ENCODE data around the gene PARD3B. TPM values are rescaled to one million over a fixed set of nuclear protein-coding genes. Genes with fewer than 3 reads are reported as not detected.

The PARD3B gene
- total and polyA plus RNA-seq, 2 of the 4 experiments (the other 2 are of a cell fraction): 3.3 to 15.6 TPM

DNA sequence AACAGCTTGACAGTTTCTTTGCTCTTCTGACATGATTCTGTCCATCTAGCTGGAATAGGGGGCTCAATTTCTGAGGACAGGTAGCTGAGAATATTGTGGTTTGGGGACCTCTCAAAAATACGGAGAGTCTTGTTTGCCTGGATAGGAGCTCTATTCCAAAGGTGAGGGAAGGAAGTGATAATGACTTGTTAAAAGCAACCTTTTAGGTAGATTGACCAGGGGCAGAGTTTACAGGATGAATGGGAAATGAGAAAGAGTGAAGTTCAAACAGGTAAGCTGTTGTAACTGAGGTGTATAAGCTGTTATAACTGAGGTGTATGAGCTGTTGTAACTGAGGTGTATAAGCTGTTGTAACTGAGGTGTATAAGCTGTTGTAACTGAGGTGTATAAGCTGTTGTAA is 25.1 kb downstream of the PARD3B start:
- Histone ChIP-seq H2AK9ac (replicated peaks; ENCODE audit: low read depth, low read length, poor library complexity) (no peak overlapping the region), H4K20me1 (ENCODE audit: insufficient read depth, low read length) (peaks cover 28% of the 10 kb centered on the region), H3K56ac (ENCODE audit: extremely low read depth, insufficient read depth, low read length) (no peak overlapping the region), H4K8ac (ENCODE audit: low read depth in 2 of 2, low read length in 2 of 2) (no peak overlapping the region), H3K4me1 (ENCODE audit: control insufficient read depth, insufficient read depth, low read length) (peaks cover 3% of the 10 kb centered on the region; the same call in 1 of the 2 replicates), H3K18ac (ENCODE audit: low read depth, low read length) (no peak overlapping the region), H2BK120ac (ENCODE audit: low read depth, low read length) (no peak overlapping the region), H3K9ac (ENCODE audit: low read depth, low read length) (no peak overlapping the region), H3K14ac (replicated peaks; ENCODE audit: low read depth, low read length) (no peak overlapping the region), H3K27me3 (ENCODE audit: control insufficient read depth, insufficient read depth, low read length) (no peaks in the 10 kb centered on the region), H3K27ac (ENCODE audit: insufficient read depth, low read length) (no peak overlapping the region), H3K4me3 (ENCODE audit: insufficient read depth, low read depth, low read length) (no peak overlapping the region), H3K23ac (ENCODE audit: low read depth, low read length) (no peak overlapping the region), H3K79me1 (ENCODE audit: low read depth in 1 of 2, low read length in 2 of 2) (peaks cover 27 to 60% of the 10 kb centered on the region in 2 experiments), H3K9me3 (ENCODE audit: control insufficient read depth, insufficient read depth, low read length) (no peaks in the 10 kb centered on the region), H2BK5ac (ENCODE audit: low read depth, low read length, poor library complexity, severe bottlenecking) (no peak overlapping the region), H3K4ac (ENCODE audit: low read depth, low read length) (no peak overlapping the region), H2AK5ac (ENCODE audit: low read depth, low read length) (no peak overlapping the region), H2AFZ (replicated peaks; ENCODE audit: low read length, poor library complexity) (no peak overlapping the region), H4K91ac (ENCODE audit: insufficient read depth, low read depth, low read length) (no peak overlapping the region), H4K5ac (ENCODE audit: low read depth, low read length) (no peak overlapping the region), H3K4me2 (ENCODE audit: low read depth, low read length) (no peak overlapping the region), H3K9me1 (ENCODE audit: insufficient read depth, low read length) (peaks cover 8% of the 10 kb centered on the region), H2BK20ac (ENCODE audit: low read depth, low read length) (no peak overlapping the region), H2BK15ac (ENCODE audit: low read depth, low read length) (no peak overlapping the region), H3K36me3 (ENCODE audit: control insufficient read depth, insufficient read depth, low read length) (no peaks in the 10 kb centered on the region)
- intact Hi-C loops (cut with micrococcal nuclease): no loop called here
- TF ChIP-seq, protein P1, sequence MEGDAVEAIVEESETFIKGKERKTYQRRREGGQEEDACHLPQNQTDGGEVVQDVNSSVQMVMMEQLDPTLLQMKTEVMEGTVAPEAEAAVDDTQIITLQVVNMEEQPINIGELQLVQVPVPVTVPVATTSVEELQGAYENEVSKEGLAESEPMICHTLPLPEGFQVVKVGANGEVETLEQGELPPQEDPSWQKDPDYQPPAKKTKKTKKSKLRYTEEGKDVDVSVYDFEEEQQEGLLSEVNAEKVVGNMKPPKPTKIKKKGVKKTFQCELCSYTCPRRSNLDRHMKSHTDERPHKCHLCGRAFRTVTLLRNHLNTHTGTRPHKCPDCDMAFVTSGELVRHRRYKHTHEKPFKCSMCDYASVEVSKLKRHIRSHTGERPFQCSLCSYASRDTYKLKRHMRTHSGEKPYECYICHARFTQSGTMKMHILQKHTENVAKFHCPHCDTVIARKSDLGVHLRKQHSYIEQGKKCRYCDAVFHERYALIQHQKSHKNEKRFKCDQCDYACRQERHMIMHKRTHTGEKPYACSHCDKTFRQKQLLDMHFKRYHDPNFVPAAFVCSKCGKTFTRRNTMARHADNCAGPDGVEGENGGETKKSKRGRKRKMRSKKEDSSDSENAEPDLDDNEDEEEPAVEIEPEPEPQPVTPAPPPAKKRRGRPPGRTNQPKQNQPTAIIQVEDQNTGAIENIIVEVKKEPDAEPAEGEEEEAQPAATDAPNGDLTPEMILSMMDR (conservative IDR thresholded peaks at IDR 0.05; ENCODE audit: low read depth, low read length): no peak
- TF ChIP-seq, protein P2, sequence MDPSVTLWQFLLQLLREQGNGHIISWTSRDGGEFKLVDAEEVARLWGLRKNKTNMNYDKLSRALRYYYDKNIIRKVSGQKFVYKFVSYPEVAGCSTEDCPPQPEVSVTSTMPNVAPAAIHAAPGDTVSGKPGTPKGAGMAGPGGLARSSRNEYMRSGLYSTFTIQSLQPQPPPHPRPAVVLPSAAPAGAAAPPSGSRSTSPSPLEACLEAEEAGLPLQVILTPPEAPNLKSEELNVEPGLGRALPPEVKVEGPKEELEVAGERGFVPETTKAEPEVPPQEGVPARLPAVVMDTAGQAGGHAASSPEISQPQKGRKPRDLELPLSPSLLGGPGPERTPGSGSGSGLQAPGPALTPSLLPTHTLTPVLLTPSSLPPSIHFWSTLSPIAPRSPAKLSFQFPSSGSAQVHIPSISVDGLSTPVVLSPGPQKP (IDR thresholded peaks at IDR 0.05; ENCODE audit: borderline replicate concordance, low read depth, low read length): no peak
- TF ChIP-seq SMC3 (IDR thresholded peaks at IDR 0.05; ENCODE audit: low read depth, low read length): no peak
- TF ChIP-seq, protein P3, sequence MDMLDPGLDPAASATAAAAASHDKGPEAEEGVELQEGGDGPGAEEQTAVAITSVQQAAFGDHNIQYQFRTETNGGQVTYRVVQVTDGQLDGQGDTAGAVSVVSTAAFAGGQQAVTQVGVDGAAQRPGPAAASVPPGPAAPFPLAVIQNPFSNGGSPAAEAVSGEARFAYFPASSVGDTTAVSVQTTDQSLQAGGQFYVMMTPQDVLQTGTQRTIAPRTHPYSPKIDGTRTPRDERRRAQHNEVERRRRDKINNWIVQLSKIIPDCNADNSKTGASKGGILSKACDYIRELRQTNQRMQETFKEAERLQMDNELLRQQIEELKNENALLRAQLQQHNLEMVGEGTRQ (IDR thresholded peaks at IDR 0.05; ENCODE audit: low read depth, low read length): no peak
- in situ Hi-C loops (cut with MboI; ENCODE audit: low sequenced_read_pairs): no loop called here
- dilution Hi-C loops (cut with HindIII; ENCODE audit: low sequenced_read_pairs, unreplicated experiment): no loop called here
- WGBS, 2 experiments (ENCODE audit: extremely low coverage in 2 of 2, insufficient read length in 1 of 2): 86% methylated on average over 1 of the region's 1 CpG; no CpG with 5 or more reads in 1 of the 2 experiments
- ATAC-seq (ENCODE audit: low read depth) (no peak), DNase-seq (no peak)
- POLR2A ChIA-PET (ENCODE audit: unreplicated experiment): no interaction called here
- no TSS peak for BruUV-seq (replicated peaks)
- CTCF ChIA-PET: no interaction called here
